DMS153 (cell line): ENCODE results near the gene MGAT5.

Experiments used
- DNase-seq: peaks from one replicate; lab custom pipeline; 2025; lab: John Stamatoyannopoulos, UW

MGAT5 gene

GRCh38 chr2:134335601-134336000, 81.7 kb downstream of the MGAT5 start:
- no peak for DNase-seq

DNA sequence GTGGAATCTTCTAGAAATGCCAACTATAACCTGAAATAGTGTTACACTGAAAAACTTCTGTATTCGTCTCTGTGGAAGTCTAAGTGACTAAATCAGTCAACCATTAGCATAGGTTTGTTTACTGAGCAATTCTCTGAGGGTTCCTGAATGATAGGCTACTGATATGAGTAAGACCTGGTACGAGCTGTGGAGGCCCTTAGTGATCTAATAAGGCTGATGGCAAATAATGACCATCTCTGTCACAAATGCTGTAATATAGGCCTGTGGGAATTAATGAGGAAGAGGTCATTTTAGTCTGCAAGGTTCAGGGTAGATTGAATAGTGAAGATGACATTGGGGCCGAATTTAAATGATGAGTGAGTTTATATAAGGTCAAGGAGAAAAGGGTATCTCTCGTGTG, 82.5 kb downstream of the MGAT5 start:
- DNase-seq = no peak

DNA sequence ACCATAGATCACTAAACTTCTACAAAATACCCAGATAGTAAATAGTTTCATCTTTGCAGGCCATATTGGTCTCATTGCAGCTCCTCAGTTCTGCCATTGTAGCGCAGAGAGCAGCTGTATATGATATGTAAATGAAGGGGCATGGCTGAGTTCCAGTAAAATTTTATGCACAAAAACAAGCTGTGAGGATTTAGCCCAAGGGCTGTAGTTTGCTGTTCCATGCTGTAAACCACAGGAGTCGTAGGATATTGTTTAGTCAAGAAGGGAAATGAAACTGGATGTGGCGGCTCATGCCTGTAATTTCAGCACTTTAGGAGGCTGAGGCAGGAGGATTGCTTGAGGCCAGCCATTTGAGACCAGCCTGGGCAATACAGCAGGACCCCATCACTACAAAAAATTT, 83.0 kb downstream of the MGAT5 start:
- no peak for DNase-seq

- no peak for DNase-seq
Observed at GRCh38 chr2:134337631-134338030, 83.8 kb downstream of the MGAT5 start.

DNA sequence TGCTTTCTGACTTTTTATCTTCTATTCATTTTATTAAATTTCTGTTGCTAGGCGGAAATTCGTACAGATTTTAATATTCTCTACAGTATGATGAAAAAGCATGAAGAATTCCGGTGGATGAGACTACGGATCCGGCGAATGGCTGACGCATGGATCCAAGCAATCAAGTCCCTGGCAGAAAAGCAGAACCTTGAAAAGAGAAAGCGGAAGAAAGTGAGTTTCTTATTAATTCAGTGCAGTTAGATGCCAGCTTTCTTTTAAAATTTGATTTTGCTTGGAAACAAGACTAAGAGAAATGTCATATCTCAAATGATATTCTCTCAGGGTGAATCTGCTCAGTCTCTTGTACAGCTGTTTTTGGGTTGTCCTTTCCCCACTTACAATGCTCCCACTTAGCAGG, 84.3 kb downstream of the MGAT5 start:
- no peak for DNase-seq

- DNase-seq = no peak
Observed at GRCh38 chr2:134341476-134341875, 87.6 kb downstream of the MGAT5 start.

DNA sequence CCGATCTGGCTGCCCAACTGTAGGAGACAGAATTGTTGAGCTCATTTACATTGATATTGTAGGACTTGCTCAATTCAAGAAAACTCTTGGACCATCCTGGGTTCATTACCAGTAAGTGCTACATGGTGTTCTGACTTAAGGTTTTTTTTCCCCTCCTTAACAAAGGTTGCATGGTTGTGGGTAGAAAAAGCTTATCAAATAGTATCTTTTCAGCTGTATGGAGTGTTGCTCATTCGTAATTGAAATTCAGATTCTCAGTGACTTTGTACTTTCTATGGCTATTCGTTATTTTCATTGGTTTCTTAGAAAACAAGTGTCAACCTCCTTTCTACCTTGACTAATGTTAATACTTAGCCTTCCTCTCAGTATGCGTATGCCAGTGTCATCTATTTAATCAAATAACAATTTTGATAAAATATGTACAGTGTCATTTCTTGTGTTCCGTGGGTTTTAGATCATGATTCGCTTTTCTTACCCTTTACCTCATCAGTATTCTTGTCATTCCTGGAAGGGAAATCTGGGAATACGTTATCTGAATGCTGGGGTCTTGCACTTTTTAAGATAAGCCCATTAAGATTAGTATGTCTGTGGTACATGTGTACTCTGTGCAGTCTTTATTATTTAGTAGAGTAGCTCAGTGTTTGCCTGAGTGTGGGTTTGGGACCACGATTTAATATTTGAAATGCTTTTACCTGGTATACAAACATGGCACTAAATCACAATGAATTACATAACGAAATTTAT, 91.3 kb downstream of the MGAT5 start:
- no peak for DNase-seq

DNA sequence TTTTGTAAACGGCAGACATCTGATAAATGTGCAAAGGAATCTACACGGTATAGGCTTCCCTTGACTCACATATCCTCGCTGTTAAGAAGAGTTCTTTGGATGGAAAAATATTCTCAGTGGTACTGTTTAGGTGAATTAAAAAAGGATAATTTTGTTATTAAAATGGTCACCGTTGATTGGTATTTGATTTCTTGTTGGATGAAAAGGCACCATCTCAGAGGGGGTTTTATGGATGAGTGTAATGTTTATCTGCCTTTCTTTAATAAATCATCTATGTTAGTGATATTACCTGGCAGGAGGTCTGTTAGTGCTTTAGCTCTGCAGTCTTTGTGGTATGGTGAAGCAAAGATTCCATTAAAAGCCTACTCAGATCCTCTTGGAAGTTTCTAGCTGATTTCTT, 92.3 kb downstream of the MGAT5 start:
- DNase-seq = no peak

DNA sequence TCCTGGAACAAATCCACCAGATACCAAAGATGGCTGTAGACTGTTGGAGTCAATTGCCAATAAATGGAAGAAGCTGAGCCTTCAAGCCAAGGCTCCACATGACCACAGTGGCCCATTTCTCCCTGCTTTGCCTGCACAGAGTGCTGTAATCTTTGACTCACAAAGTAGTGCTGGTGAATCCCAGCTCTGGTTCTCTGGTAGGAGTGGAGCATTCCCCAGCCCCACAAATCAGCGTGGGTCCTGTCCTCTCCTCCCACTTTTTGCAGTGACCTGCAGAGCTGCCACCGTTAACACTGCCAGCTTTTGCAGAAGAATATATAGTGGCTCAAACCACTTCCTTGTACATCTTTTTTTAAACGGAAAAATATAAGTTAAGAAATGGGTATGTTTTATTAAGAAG, 93.9 kb downstream of the MGAT5 start:
- DNase-seq = no peak

DNA sequence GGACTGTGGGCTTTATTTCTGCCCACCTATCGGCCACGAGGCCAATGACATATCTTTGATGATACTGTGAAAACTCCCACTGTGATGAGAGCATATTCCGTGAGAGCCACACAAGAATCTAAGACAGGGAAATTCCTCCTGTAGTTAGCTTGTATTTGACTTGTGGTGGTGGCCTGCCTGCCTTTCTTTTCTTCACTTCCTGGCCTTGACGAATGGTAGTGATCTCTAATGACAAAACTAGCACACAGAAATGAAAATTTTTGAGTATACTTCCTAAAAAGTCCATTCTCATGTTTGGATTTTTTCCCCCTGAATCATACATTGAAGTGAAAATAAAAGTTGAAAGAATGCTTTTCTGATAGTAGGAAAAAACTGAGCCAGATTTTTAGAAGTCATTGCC, 94.4 kb downstream of the MGAT5 start:
- DNase-seq = no peak

- DNase-seq = no peak
Observed at GRCh38 chr2:134348760-134349159, 94.9 kb downstream of the MGAT5 start.

DNA sequence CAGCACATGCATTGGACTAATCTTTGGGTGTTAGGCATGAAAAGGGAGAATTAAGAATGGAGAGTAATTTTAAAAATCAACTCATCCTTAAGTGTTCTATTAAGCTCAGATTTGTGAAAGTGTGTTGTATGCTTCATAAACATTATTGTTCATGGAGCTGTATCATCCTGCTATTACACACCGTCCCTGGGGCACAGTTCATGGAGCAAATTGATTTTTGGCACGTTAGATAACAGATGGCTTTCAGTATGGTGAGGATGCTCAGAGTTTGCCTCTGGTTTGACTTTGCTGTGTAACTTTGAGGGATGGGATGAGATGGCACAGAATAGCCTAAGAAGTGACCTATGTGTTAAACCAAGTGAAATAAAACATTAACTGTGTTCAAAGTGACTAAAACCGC, 97.1 kb downstream of the MGAT5 start:
- DNase-seq = no peak

DNA sequence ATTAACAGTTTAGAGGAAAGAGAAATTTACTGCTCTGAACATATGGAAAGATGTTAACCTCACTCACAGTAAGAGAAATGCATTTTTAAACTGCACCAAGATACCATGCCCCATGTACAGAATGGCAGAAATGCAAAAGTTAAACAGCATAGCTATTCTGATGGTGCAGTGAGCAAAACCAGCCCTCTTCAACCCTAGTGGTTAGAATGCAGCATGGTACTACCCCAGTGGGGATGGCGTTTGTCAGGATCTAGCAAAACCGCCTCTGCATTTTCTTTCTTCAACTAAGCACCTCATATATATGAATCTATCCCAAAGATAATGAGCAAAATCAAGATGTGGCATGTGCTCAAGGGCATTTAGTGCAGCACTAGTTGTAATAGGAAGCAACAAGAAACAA, 98.0 kb downstream of the MGAT5 start:
- no peak for DNase-seq

GRCh38 chr2:134352844-134353243, 99.0 kb downstream of the MGAT5 start:
- DNase-seq = no peak

- no peak for DNase-seq
Observed at GRCh38 chr2:134354611-134355010, 100.7 kb downstream of the MGAT5 start.

GRCh38 chr2:134357814-134358213, 103.9 kb downstream of the MGAT5 start:
- DNase-seq = no peak

DNA sequence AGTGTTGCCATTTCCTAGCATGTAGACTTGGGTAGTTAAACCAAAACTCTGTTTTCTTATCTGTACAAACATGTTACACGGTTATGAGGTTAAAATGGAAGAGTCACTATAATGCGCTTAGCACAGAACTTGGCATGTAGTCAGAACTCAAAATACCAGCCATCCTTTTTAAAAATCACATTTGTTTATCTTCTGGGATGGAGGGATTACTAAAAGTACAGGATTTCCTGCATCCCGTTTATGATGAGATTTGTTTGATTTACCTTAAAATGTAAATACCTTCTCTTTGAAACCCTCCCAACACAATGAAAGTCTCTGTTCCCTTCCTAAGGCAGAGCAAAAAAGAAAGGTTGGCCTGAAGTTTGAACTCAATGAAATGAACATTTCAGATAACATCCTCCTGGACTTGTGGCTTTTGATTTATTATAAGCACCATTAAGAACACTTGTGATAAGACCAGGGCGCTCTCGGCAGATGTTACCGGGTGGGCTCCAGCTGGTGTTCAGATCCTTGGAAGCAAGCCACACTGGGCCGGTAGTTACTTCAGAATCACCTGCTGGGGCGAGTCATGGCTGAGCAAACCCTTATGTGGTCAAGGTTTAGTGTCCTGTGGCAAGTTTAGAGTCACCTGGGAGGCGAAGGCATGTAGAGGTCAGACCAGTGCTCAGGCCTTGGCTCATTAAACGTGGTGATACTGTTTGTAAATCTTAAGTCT, 105.7 kb downstream of the MGAT5 start:
- peak; percentile 19 for DNase-seq

DNA sequence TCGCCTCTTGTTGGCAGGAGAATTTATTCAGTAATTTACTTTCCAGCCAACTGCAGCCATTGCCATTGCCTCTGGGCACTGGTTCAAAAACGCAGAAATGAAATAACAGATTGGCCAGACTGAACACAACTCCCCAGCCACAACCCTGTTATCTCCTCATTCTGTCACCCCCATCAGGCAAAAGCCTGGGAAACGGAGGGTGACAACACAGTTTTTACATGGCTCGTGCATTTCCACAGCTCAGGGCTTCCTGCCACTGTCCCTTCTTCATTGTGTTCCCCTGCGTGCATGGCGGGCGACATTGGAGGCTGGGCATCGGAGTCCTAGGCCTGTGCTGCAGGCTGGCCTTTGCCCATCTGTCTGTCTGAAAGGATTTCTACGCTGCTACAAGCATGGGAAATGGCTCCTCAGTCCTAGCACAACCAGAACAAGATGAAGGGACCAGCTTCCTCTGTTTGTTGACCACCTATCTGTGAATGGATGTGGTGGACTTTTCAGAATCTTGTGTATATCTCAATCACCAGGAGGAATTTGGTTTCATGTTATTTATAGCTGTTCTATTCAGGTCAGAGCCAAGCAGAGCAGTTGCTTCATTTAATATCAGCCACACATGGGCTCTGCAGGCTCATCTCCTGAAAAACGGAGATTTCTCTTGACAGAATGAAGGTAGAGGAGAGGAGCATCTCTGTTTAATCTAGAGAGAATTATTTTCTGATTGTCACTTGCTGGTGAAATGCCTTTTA, 107.0 kb downstream of the MGAT5 start:
- no peak for DNase-seq

GRCh38 chr2:134361648-134362047, 107.8 kb downstream of the MGAT5 start:
- DNase-seq = no peak

DNA sequence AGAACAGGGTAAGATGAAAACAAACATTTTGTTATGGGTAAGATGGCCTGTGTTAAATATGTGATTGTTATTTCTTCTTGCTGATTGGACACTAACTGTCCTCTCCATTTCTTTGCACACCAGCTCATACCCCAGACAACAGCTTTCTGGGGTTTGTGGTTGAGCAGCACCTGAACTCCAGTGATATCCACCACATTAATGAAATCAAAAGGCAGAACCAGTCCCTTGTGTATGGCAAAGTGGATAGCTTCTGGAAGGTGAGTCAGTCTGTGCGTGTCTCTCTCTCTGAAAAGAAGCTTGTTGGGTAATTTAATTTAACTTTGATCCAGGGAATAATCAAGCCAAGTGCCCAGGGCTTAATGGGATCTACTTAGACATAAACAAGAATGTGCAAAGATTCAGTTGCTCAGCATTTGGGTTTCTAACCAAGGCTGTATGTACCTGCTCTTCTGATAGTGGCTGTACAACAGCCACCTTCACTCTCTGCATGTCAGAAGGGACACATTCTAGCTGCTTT, 108.3 kb downstream of the MGAT5 start:
- DNase-seq = no peak

DNA sequence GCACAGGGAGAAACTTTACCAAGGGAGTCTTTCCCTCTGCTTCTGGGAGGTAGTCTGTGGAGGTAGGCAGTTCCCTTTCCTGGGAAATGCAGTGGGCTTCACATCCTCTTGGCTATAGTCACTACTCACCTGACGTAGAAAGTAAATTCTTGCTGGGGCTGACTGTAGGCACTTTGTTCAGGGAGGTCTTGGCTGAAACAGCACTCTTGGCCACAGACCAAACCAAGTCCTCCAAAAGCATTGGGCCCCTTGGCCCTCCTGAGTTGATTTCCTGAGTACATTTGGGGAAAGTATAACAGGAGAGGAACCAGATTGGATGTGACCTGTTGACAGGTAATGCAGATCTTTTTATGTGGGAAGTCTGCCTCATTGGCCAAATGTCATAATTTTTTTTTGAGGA, 108.9 kb downstream of the MGAT5 start:
- no peak for DNase-seq

- DNase-seq = no peak
Observed at GRCh38 chr2:134365356-134365755, 111.5 kb downstream of the MGAT5 start.

DNA sequence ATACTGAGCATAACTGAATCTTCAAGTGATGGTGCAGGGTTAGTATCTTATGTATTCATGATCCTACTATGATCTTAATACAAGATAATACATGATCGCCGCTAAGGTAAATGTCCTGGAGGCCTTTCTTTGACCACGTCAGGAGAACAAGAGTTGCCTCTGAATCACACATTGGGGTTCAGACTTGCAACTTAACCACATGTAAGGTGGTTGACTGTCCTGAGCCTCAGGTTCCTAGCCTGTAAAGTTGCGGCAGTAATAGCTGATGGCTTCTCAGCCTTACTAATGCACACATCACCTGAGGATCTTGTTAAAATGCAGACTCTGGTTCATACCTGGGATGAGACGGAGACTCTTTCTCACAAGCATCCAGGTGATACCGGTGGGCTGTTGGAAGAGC, 112.5 kb downstream of the MGAT5 start:
- no peak for DNase-seq
